ENCODE results near the gene OR10H2.
"Not testable (repeated sequence)": the region's sequence is repeated elsewhere in the genome, so short reads cannot be mapped to it uniquely, and the experiment has no call there.

OR10H2 gene

GRCh38 chr19:15727724-15728123 lies at the start of gene OR10H2:
Gene OR10H2 (plus strand): TSS chr19:15728024. CDS start chr19:15728044, 20 bp downstream.
- DNase-seq = no peak
- TF ChIP-seq POLR2A (IDR thresholded peaks at IDR 0.05; ENCODE audit: low read length) (no peak), GATA1 (IDR thresholded peaks at IDR 0.05; ENCODE audit: low read depth, low read length) (no peak)

GRCh38 chr19:15679089-15679488 lies 48.7 kb upstream of the OR10H2 start:
- no peak for DNase-seq
- TF ChIP-seq POLR2A (IDR thresholded peaks at IDR 0.05; ENCODE audit: low read length) (no peak), GATA1 (IDR thresholded peaks at IDR 0.05; ENCODE audit: low read depth, low read length) (no peak)

- not testable (repeated sequence) for DNase-seq
These were observed 48.0 kb upstream of the OR10H2 start for GRCh38 chr19:15679865-15680264.

GRCh38 chr19:15680478-15681322 lies 47.1 kb upstream of the OR10H2 start:
- DNase-seq = no peak
- no peak for TF ChIP-seq POLR2A (IDR thresholded peaks at IDR 0.05; ENCODE audit: low read length)
- no peak for TF ChIP-seq GATA1 (IDR thresholded peaks at IDR 0.05; ENCODE audit: low read depth, low read length)

- no peak for DNase-seq
- no peak for TF ChIP-seq GATA1 (IDR thresholded peaks at IDR 0.05; ENCODE audit: low read depth, low read length)
- no peak for TF ChIP-seq POLR2A (IDR thresholded peaks at IDR 0.05; ENCODE audit: low read length)
These were observed 44.4 kb upstream of the OR10H2 start for GRCh38 chr19:15683411-15683810.

GRCh38 chr19:15684828-15685227 lies 43.0 kb upstream of the OR10H2 start:
- peak in 1 of 2 experiments; percentile 15 for DNase-seq
- TF ChIP-seq GATA1 (IDR thresholded peaks at IDR 0.05; ENCODE audit: low read depth, low read length) = no peak
- no peak for TF ChIP-seq POLR2A (IDR thresholded peaks at IDR 0.05; ENCODE audit: low read length)

- no peak for TF ChIP-seq GATA1 (IDR thresholded peaks at IDR 0.05; ENCODE audit: low read depth, low read length)
- no peak for TF ChIP-seq POLR2A (IDR thresholded peaks at IDR 0.05; ENCODE audit: low read length)
- DNase-seq = no peak
These were observed 31.1 kb upstream of the OR10H2 start for GRCh38 chr19:15696654-15697194.

- no peak for DNase-seq
- TF ChIP-seq POLR2A (IDR thresholded peaks at IDR 0.05; ENCODE audit: low read length) (no peak), GATA1 (IDR thresholded peaks at IDR 0.05; ENCODE audit: low read depth, low read length) (no peak)
These were observed 25.9 kb upstream of the OR10H2 start for GRCh38 chr19:15701757-15702533.

GRCh38 chr19:15702534-15702930 lies 25.3 kb upstream of the OR10H2 start:
- TF ChIP-seq POLR2A (IDR thresholded peaks at IDR 0.05; ENCODE audit: low read length) (no peak), GATA1 (IDR thresholded peaks at IDR 0.05; ENCODE audit: low read depth, low read length) (no peak)
- DNase-seq = peak; percentile 50 to 57

GRCh38 chr19:15714638-15715037 lies 13.2 kb upstream of the OR10H2 start:
- DNase-seq = no peak
- TF ChIP-seq GATA1 (IDR thresholded peaks at IDR 0.05; ENCODE audit: low read depth, low read length) (no peak), POLR2A (IDR thresholded peaks at IDR 0.05; ENCODE audit: low read length) (no peak)

- no peak for TF ChIP-seq POLR2A (IDR thresholded peaks at IDR 0.05; ENCODE audit: low read length)
- no peak for TF ChIP-seq GATA1 (IDR thresholded peaks at IDR 0.05; ENCODE audit: low read depth, low read length)
- DNase-seq = no peak
These were observed 12.2 kb upstream of the OR10H2 start for GRCh38 chr19:15715642-15716041.

- no peak for DNase-seq
- TF ChIP-seq GATA1 (IDR thresholded peaks at IDR 0.05; ENCODE audit: low read depth, low read length) = no peak
These were observed 10.0 kb upstream of the OR10H2 start for GRCh38 chr19:15717809-15718208.

- no peak for DNase-seq
- TF ChIP-seq POLR2A (IDR thresholded peaks at IDR 0.05; ENCODE audit: low read length) (no peak), GATA1 (IDR thresholded peaks at IDR 0.05; ENCODE audit: low read depth, low read length) (no peak)
These were observed 6.6 kb upstream of the OR10H2 start for GRCh38 chr19:15721268-15721667.

- TF ChIP-seq POLR2A (IDR thresholded peaks at IDR 0.05; ENCODE audit: low read length) (no peak), GATA1 (IDR thresholded peaks at IDR 0.05; ENCODE audit: low read depth, low read length) (no peak)
- DNase-seq = no peak
These were observed 4.9 kb upstream of the OR10H2 start for GRCh38 chr19:15722956-15723355.

Data from erythroblast (primary cell).